Neural progenitor cell (in vitro differentiated cells): ENCODE results near the gene PLA2G4B. TPM values are rescaled to one million over a fixed set of nuclear protein-coding genes. Genes with fewer than 3 reads are reported as not detected.

Experiments
- DNase-seq: peaks from one replicate; pipeline ENCODE4 v3.0.0-alpha.2; 2016; ENCODE audit warnings: low spot score
- H2AFZ ChIP-seq: fragments of 200-600 bp; sonication (generic); replicated peaks from 2 replicates; pipeline ENCODE4 v1.6.1; 2016; ENCODE audit warnings: antibody characterized with exemption
- H3F3A ChIP-seq: fragments of 200-600 bp; sonication (generic); 2 replicates; pipeline ENCODE4 v1.6.1; 2016; ENCODE audit warnings: antibody characterized with exemption, low read depth
- H3K27ac ChIP-seq: fragments of 200-600 bp; sonication (generic); 2 replicates; pipeline ENCODE4 v1.5.1; 2016; ENCODE audit warnings: mild to moderate bottlenecking
- H3K27me3 ChIP-seq: fragments of 200-600 bp; sonication (generic); 2 replicates; pipeline ENCODE4 v1.6.1; 2016; ENCODE audit warnings: mild to moderate bottlenecking, moderate library complexity
- H3K36me3 ChIP-seq: fragments of 200-600 bp; sonication (generic); 2 replicates; pipeline ENCODE4 v1.5.1; 2016
- H3K4me1 ChIP-seq: fragments of 200-600 bp; sonication (generic); 2 replicates; pipeline ENCODE4 v1.6.1; 2016; ENCODE audit warnings: mixed run types
- H3K4me2 ChIP-seq: fragments of 200-600 bp; sonication (generic); 2 replicates; pipeline ENCODE4 v1.6.1; 2016
- H3K4me3 ChIP-seq: fragments of 200-600 bp; sonication (generic); 2 replicates; pipeline ENCODE4 v1.5.1; 2016
- H3K79me2 ChIP-seq: fragments of 200-600 bp; sonication (generic); 2 replicates; pipeline ENCODE4 v1.6.1; 2016; ENCODE audit warnings: low read depth
- H3K9ac ChIP-seq: fragments of 200-600 bp; sonication (generic); 2 replicates; pipeline ENCODE4 v1.6.1; 2016
- H3K9me3 ChIP-seq: fragments of 200-600 bp; sonication (generic); 2 replicates; pipeline ENCODE4 v1.5.1; 2016; ENCODE audit warnings: low read depth
- H4K20me1 ChIP-seq: fragments of 200-600 bp; sonication (generic); 2 replicates; pipeline ENCODE4 v1.6.1; 2016; ENCODE audit warnings: low read depth
- H3K27ac Mint-ChIP-seq: 3 replicates; pipeline ENCODE4 v1.8.0; 2021; ENCODE audit warnings: mixed read lengths
- H3K27me3 Mint-ChIP-seq: 2 replicates; pipeline ENCODE4 v1.8.0; 2022; ENCODE audit warnings: low read depth, mild to moderate bottlenecking, inconsistent platforms, moderate library complexity, mixed read lengths; ENCODE audit not compliant: insufficient read depth
- H3K36me3 Mint-ChIP-seq: 3 replicates; pipeline ENCODE4 v1.8.0; 2021; ENCODE audit warnings: mixed read lengths
- H3K4me1 Mint-ChIP-seq: 3 replicates; pipeline ENCODE4 v1.8.0; 2021; ENCODE audit warnings: mixed read lengths
- H3K4me3 Mint-ChIP-seq: 3 replicates; pipeline ENCODE4 v1.8.0; 2021; ENCODE audit warnings: mild to moderate bottlenecking, moderate library complexity, mixed read lengths
- H3K9me3 Mint-ChIP-seq: 3 replicates; pipeline ENCODE4 v1.8.0; 2020; ENCODE audit warnings: mixed read lengths
- CTCF ChIP-seq: fragments of 200-600 bp; sonication (generic); IDR thresholded peaks from 2 replicates; pipeline ENCODE4 v1.5.1; 2017; ENCODE audit warnings: antibody characterized with exemption, mild to moderate bottlenecking
- EZH2 ChIP-seq: fragments of 200-600 bp; sonication (generic); IDR thresholded peaks from 2 replicates; pipeline ENCODE4 v1.6.1; 2017; ENCODE audit warnings: antibody characterized with exemption, mild to moderate bottlenecking, moderate library complexity
- EZH2phosphoT487 ChIP-seq: fragments of 200-600 bp; sonication (generic); IDR thresholded peaks from 2 replicates; pipeline ENCODE4 v1.6.1; 2017; ENCODE audit warnings: antibody characterized with exemption
- total RNA-seq: library from RNA; depleted of rRNA; stranded (reverse); fragments of >200 nt; gene quantifications from 2 replicates; pipeline ENCODE4 v1.2.3, GENCODE V29; 2015; ENCODE audit warnings: low replicate concordance

The PLA2G4B gene
- total RNA-seq, 1 donor from 2014 or later: 2.0 TPM

GRCh38 chr15:41852736-41853590 is 14.3 kb downstream of the PLA2G4B start:
- no peak overlapping the region for H3K9ac ChIP-seq
- H3K4me3 ChIP-seq: no peak overlapping the region
- Mint-ChIP-seq H3K9me3 (no peaks in the 10 kb centered on the region), H3K4me3 (no peak overlapping the region), H3K27me3 (peaks cover 6% of the 10 kb centered on the region), H3K27ac (no peak overlapping the region), H3K36me3 (peaks cover 6% of the 10 kb centered on the region), H3K4me1 (peaks cover 14% of the 10 kb centered on the region)
- H3K27me3 ChIP-seq: no peaks in the 10 kb centered on the region
- no peaks in the 10 kb centered on the region for H3K79me2 ChIP-seq
- H4K20me1 ChIP-seq: no peaks in the 10 kb centered on the region
- no peak overlapping the region for H3K27ac ChIP-seq
- no peaks in the 10 kb centered on the region for H3K9me3 ChIP-seq
- TF ChIP-seq EZH2phosphoT487 (no peak), EZH2 (no peak), CTCF (no peak)
- H3K36me3 ChIP-seq: no peaks in the 10 kb centered on the region
- H3K4me2 ChIP-seq: no peak overlapping the region
- DNase-seq: no peak
- H3F3A ChIP-seq: no peaks in the 10 kb centered on the region
- H3K4me1 ChIP-seq: peaks cover 7% of the 10 kb centered on the region
- H2AFZ ChIP-seq: no peak overlapping the region

- H3K27ac ChIP-seq: no peak overlapping the region
- peaks cover 14% of the 10 kb centered on the region for H3K4me1 Mint-ChIP-seq
- H3K36me3 Mint-ChIP-seq: no peaks in the 10 kb centered on the region
- H3K4me3 ChIP-seq: no peak overlapping the region
- no peak overlapping the region for H2AFZ ChIP-seq
- H3K27ac Mint-ChIP-seq: no peak overlapping the region
- no peak overlapping the region for H3K4me2 ChIP-seq
- H3K9ac ChIP-seq: no peak overlapping the region
- no peaks in the 10 kb centered on the region for H3K9me3 ChIP-seq
- H3K4me3 Mint-ChIP-seq: peak overlapping the region; percentile 24
- no peaks in the 10 kb centered on the region for H3K36me3 ChIP-seq
- no peaks in the 10 kb centered on the region for H3K79me2 ChIP-seq
- H4K20me1 ChIP-seq: no peaks in the 10 kb centered on the region
- no peaks in the 10 kb centered on the region for H3F3A ChIP-seq
- DNase-seq: no peak
- peaks cover 8% of the 10 kb centered on the region for H3K27me3 Mint-ChIP-seq
- peaks cover 7% of the 10 kb centered on the region for H3K4me1 ChIP-seq
- H3K27me3 ChIP-seq: no peaks in the 10 kb centered on the region
- no peak for TF ChIP-seq EZH2
- no peak for TF ChIP-seq EZH2phosphoT487
- no peak for TF ChIP-seq CTCF
- no peaks in the 10 kb centered on the region for H3K9me3 Mint-ChIP-seq
Measured at GRCh38 chr15:41853831-41854230, 15.2 kb downstream of the PLA2G4B start.

- no peaks in the 10 kb centered on the region for H3K27me3 ChIP-seq
- no peak overlapping the region for H3K4me3 Mint-ChIP-seq
- no peak overlapping the region for H3K27ac Mint-ChIP-seq
- no peaks in the 10 kb centered on the region for H3K9me3 ChIP-seq
- H3K4me1 Mint-ChIP-seq: peaks cover 16% of the 10 kb centered on the region
- no peak overlapping the region for H3K9ac ChIP-seq
- no peaks in the 10 kb centered on the region for H3K9me3 Mint-ChIP-seq
- no peak for DNase-seq
- no peaks in the 10 kb centered on the region for H3K36me3 Mint-ChIP-seq
- no peaks in the 10 kb centered on the region for H4K20me1 ChIP-seq
- H3F3A ChIP-seq: no peaks in the 10 kb centered on the region
- no peaks in the 10 kb centered on the region for H3K36me3 ChIP-seq
- peaks cover 10% of the 10 kb centered on the region for H3K27me3 Mint-ChIP-seq
- H3K4me1 ChIP-seq: peaks cover 7% of the 10 kb centered on the region
- H3K79me2 ChIP-seq: no peaks in the 10 kb centered on the region
- TF ChIP-seq CTCF (no peak), EZH2phosphoT487 (no peak), EZH2 (no peak)
- no peak overlapping the region for H3K4me2 ChIP-seq
- H3K27ac ChIP-seq: no peak overlapping the region
- no peak overlapping the region for H3K4me3 ChIP-seq
- H2AFZ ChIP-seq: no peak overlapping the region
Measured at GRCh38 chr15:41854443-41854842, 15.8 kb downstream of the PLA2G4B start.
